ENCODE measurements around the gene DICER1.

The DICER1 gene

DNA sequence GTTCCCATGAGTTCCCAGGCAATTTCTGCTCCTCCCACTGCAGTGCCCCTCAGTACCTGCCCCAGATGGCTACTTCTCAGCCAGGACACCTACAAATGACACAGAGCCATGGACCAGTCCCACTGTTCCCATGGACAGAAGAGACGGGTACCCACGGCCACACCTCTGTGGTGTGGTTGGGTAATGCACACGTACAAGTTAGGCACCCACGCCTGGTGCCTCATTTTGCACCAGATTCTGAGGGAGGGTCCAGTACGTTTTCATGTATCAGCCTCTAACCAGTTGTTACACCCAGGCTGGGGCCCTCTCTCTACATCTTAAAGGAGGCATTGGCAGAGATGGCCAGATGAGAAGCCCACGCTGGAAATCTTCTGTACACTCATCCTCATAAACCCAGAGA is 114.0 kb downstream of the DICER1 start:
- TF ChIP-seq, protein P1, sequence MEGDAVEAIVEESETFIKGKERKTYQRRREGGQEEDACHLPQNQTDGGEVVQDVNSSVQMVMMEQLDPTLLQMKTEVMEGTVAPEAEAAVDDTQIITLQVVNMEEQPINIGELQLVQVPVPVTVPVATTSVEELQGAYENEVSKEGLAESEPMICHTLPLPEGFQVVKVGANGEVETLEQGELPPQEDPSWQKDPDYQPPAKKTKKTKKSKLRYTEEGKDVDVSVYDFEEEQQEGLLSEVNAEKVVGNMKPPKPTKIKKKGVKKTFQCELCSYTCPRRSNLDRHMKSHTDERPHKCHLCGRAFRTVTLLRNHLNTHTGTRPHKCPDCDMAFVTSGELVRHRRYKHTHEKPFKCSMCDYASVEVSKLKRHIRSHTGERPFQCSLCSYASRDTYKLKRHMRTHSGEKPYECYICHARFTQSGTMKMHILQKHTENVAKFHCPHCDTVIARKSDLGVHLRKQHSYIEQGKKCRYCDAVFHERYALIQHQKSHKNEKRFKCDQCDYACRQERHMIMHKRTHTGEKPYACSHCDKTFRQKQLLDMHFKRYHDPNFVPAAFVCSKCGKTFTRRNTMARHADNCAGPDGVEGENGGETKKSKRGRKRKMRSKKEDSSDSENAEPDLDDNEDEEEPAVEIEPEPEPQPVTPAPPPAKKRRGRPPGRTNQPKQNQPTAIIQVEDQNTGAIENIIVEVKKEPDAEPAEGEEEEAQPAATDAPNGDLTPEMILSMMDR (IDR thresholded peaks at IDR 0.05; ENCODE audit: borderline replicate concordance, insufficient read depth, low read depth, low read length): no peak
- H3K4me3 ChIP-seq (ENCODE audit: low read depth, low read length): no peak overlapping the region

DNA sequence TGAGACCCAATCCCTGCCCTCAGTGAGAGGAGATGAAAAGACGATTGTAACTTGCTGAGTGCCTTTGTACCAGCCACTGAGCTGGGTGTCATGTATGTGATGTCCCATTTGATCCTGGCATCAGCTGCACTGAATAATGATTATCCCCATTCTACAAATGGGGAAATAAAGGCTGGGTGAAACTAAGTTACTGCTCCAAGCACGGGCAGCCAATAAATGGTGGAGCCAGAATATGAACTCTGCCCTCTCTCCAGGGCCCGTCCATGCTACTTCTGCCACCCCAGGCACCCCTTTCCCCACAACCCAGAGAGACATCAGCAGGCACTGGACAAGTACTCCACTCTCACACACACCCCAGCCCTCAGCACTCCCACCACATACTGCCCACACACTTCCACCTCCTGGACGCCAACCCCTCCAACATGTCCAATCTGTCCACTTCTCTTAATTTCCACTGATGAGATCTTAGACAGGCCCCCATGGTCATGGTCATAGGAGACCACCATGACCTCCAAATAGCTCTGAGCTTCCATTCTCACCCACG is 115.8 kb downstream of the DICER1 start:
- H3K4me3 ChIP-seq (ENCODE audit: low read depth, low read length): no peak overlapping the region
- TF ChIP-seq, protein P1 (IDR thresholded peaks at IDR 0.05; ENCODE audit: borderline replicate concordance, insufficient read depth, low read depth, low read length): no peak

DNA sequence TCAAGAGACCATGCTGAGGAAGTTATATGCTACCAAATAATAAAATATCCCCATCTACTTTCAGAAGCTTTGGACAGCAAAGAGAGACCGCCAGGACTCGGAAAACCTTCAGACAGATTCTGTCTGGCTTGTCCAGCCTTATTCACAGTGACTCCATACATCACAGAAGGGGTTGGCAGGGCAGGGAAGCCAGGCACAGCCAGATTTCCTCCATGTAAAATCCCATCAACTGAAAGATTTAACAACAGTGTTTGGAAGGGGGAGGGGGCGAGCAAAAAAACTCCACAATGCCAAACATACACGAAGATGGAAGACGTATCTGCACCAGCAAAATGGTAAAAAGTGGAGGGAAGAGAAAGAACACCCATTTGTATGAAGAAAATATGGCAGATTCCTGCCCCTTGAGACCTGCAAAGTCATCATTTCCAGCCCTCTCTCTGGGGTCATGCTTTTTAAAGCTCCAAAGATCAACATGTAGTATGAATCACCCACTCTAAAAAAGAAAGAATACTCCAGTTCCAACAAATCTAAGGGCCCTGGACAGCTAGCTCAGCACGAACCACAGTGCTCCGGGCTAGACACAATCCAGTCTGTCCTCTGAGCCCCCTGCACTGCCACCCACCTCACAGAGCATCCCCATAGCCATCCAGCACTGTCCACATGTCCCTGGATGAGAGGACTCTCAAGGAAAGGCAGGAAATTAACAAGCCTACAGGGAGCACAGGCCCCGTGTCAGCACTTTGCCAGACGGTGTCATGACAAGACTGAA is 116.4 kb downstream of the DICER1 start:
- no peak overlapping the region for H3K4me3 ChIP-seq (ENCODE audit: low read depth, low read length)
- TF ChIP-seq, protein P1 (IDR thresholded peaks at IDR 0.05; ENCODE audit: borderline replicate concordance, insufficient read depth, low read depth, low read length): no peak

DNA sequence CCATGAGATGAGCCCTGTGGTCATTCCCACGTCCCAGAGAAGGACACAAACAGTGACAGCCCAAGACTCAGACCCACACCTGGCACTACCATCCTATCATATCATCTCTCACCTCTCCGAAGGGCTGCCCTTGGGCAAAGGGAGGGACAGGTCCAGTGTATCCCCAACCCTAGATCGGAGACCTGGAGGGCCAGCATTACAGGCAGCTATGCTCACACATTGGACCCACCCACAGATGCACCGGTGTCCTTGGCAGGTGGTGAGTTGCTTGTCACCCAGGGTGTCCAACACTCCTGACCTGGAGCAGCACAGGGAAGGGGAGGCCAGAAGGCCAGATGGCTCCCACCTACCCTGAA is 117.4 kb downstream of the DICER1 start:
- TF ChIP-seq, protein P1 (IDR thresholded peaks at IDR 0.05; ENCODE audit: borderline replicate concordance, insufficient read depth, low read depth, low read length): no peak
- no peak overlapping the region for H3K4me3 ChIP-seq (ENCODE audit: low read depth, low read length)

DNA sequence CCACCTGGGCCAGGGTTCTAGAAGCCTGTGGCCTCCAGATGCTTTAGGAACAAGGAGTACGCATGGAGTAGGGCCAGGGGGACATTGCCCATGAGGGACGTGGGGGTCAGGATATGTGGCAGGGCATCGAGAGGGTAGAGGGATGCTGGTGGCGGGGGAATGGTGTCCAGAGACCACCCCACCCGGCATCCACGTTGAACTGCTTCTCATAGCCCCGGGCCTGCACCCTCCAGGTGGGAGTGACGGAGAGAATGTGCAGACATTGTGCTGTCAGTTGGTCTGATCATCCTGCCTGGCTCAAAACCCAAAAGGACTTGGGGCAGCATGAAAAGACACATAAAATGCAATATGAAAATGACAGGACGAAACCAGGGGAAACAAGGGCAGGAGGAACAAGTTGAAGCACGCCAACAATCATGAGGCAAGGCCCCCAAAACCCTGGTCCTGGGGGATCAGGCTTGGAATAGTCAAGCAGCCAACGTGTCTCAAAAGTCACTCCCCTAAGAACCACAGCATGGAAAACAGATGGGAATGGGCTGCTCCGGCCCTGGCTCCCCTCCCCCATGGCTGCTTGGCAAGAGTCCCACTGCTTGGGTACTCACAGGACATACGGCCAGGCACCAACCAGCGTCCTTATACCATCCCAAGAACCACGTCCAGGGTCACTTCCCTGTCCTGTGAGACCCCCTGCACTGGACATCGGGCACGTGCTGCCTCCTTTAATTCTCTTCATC is 117.9 kb downstream of the DICER1 start:
- TF ChIP-seq, protein P1 (IDR thresholded peaks at IDR 0.05; ENCODE audit: borderline replicate concordance, insufficient read depth, low read depth, low read length): no peak
- H3K4me3 ChIP-seq (ENCODE audit: low read depth, low read length): no peak overlapping the region

DNA sequence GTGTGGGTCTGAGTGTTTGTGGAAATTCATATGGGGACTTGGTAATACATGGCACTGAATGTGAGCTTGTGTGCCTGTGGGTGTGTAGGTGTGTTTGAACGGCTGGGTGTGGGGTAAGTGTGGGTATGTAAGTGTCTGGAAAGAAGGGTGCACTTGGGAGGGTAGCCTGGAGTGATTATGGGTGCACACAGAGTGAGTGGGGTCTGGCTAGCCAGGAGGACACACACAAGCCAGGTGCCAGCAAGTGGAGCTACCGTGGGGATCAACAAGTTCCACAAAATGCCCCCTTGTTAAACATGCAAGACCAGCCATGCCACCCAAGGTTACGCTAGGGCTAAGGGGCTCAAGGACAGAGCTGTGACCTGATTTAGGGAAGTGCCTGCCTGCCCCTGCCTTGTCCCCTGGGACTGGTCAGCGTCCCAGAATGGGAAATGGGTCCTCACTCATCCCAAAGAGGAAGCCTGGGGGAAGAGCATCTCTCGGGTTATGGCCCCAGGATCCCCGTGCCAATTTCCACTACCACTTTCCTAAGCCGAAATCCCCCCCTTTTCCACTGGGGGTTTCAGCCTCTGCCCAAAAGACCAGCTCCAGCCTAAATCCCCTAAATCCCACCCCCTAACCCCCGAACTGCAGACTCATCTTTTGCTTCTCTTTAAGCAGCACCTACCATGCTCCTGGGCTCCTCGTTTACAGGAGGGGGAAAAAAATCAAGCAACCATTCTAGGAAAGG is 118.6 kb downstream of the DICER1 start:
- H3K4me3 ChIP-seq (ENCODE audit: low read depth, low read length): no peak overlapping the region
- TF ChIP-seq, protein P1 (IDR thresholded peaks at IDR 0.05; ENCODE audit: borderline replicate concordance, insufficient read depth, low read depth, low read length): no peak
